CD14-positive monocyte (primary cell): Measurements from ENCODE around the gene MPDZ. TPM values are rescaled to one million over a fixed set of nuclear protein-coding genes. Genes with fewer than 3 reads are reported as not detected.

Experiments
- DNase-seq, 3 donors: peaks; one replicate each; pipeline ENCODE4 v3.0.0-alpha.2; 2011 to 2022
- H2AFZ ChIP-seq: 2 replicates; pipeline ENCODE4 v1.6.0; 2012; ENCODE audit warnings: mild to moderate bottlenecking, low read depth, low read length, inconsistent platforms; ENCODE audit not compliant: insufficient read depth, poor library complexity, severe bottlenecking
- H3K27ac ChIP-seq, 2 donors: 1 replicate in 1 of 2; 2 replicates in 1 of 2; pipeline ENCODE4 v1.5.1; 2012 to 2013; ENCODE audit warnings: low read length in 2 of 2, control low read depth in 1 of 2, inconsistent platforms in 1 of 2, low read depth in 1 of 2, mild to moderate bottlenecking in 1 of 2
- H3K27me3 ChIP-seq, 2 donors: one replicate each; pipeline versions ENCODE4 v1.6.0 to v1.6.1; 2011 to 2013; ENCODE audit warnings: low read length in 2 of 2; ENCODE audit not compliant: control insufficient read depth in 2 of 2, insufficient read depth in 2 of 2
- H3K36me3 ChIP-seq, 2 donors: replicated peaks in 1 of 2; 1 replicate in 1 of 2; 2 replicates in 1 of 2; pipeline versions ENCODE4 v1.5.1 to v1.6.1; 2012 to 2013; ENCODE audit warnings: low read length in 2 of 2, control low read depth in 1 of 2, inconsistent platforms in 1 of 2, mild to moderate bottlenecking in 1 of 2; ENCODE audit not compliant: insufficient read depth in 2 of 2, control insufficient read depth in 1 of 2
- H3K4me1 ChIP-seq, 2 donors: 1 replicate in 1 of 2; 2 replicates in 1 of 2; pipeline versions ENCODE4 v1.5.1 to v1.6.1; 2012 to 2013; ENCODE audit warnings: low read length in 2 of 2, control low read depth in 1 of 2, inconsistent platforms in 1 of 2, mild to moderate bottlenecking in 1 of 2, moderate library complexity in 1 of 2; ENCODE audit not compliant: insufficient read depth in 2 of 2, control insufficient read depth in 1 of 2
- H3K4me2 ChIP-seq: replicated peaks from 2 replicates; pipeline ENCODE3; 2012; ENCODE audit warnings: low read length, moderate library complexity, mild to moderate bottlenecking; ENCODE audit not compliant: poor library complexity, severe bottlenecking; ENCODE audit errors: extremely low read depth
- H3K4me3 ChIP-seq, 3 experiments: fragments of 200-600 bp in 1 of 3; sonication (generic) in 1 of 3; replicated peaks in 1 of 3; 1 replicate in 2 of 3; 2 replicates in 1 of 3; pipeline ENCODE4 v1.5.1; 2011 to 2013; ENCODE audit warnings: low read length in 3 of 3, mild to moderate bottlenecking in 3 of 3, control low read depth in 2 of 3, low read depth in 2 of 3, inconsistent platforms in 1 of 3, moderate library complexity in 1 of 3
- H3K79me2 ChIP-seq: 2 replicates; pipeline ENCODE4 v1.6.0; 2012; ENCODE audit warnings: mild to moderate bottlenecking, control low read depth, inconsistent platforms, low read length, moderate library complexity; ENCODE audit not compliant: insufficient read depth
- H3K9ac ChIP-seq: 2 replicates; pipeline ENCODE4 v1.6.0; 2017; ENCODE audit warnings: low read length, mild to moderate bottlenecking; ENCODE audit not compliant: insufficient read depth, poor library complexity, severe bottlenecking
- H3K9me3 ChIP-seq, 2 donors: replicated peaks in 1 of 2; 1 replicate in 1 of 2; 2 replicates in 1 of 2; pipeline versions ENCODE4 v1.5.1 to v1.6.1; 2012 to 2013; ENCODE audit warnings: low read length in 2 of 2, control low read depth in 1 of 2; ENCODE audit not compliant: control insufficient read depth in 1 of 2, insufficient read depth in 1 of 2
- H4K20me1 ChIP-seq: 2 replicates; pipeline ENCODE4 v1.6.0; 2012; ENCODE audit warnings: mild to moderate bottlenecking, low read length, control low read depth, moderate library complexity; ENCODE audit not compliant: insufficient read depth
- H3K27ac Mint-ChIP-seq, 7 donors: one replicate each; pipeline ENCODE4 v1.8.0; 2020; ENCODE audit warnings: mild to moderate bottlenecking in 7 of 7, mixed read lengths in 7 of 7, moderate library complexity in 6 of 7, inconsistent platforms in 2 of 7
- H3K27me3 Mint-ChIP-seq, 3 donors: one replicate each; pipeline ENCODE4 v1.8.0; 2021 to 2022; ENCODE audit warnings: low read depth in 3 of 3, mild to moderate bottlenecking in 3 of 3, mixed read lengths in 3 of 3, moderate library complexity in 3 of 3, inconsistent platforms in 1 of 3
- H3K36me3 Mint-ChIP-seq, 2 donors: one replicate each; pipeline ENCODE4 v1.8.0; 2020; ENCODE audit warnings: mixed read lengths in 2 of 2, inconsistent platforms in 1 of 2, mild to moderate bottlenecking in 1 of 2
- H3K4me1 Mint-ChIP-seq: one replicate; pipeline ENCODE4 v1.8.0; 2020; ENCODE audit warnings: mild to moderate bottlenecking, mixed read lengths
- H3K4me3 Mint-ChIP-seq, 2 donors: one replicate each; pipeline ENCODE4 v1.8.0; 2020; ENCODE audit warnings: mild to moderate bottlenecking in 2 of 2, mixed read lengths in 2 of 2, moderate library complexity in 1 of 2
- H3K9me3 Mint-ChIP-seq, 7 donors: one replicate each; pipeline ENCODE4 v1.8.0; 2020 to 2022; ENCODE audit warnings: mixed read lengths in 7 of 7, mild to moderate bottlenecking in 6 of 7, moderate library complexity in 6 of 7, inconsistent platforms in 2 of 7
- CTCF ChIP-seq: fragments of 200-600 bp; IDR thresholded peaks from one replicate; pipeline ENCODE4 v1.8.0; 2022; ENCODE audit warnings: antibody characterized with exemption, mild to moderate bottlenecking
- WGBS: methylation state at CpG from one replicate; pipeline ENCODE4 v1.1.5; 2013; ENCODE audit warnings: missing lambda C conversion rate; ENCODE audit not compliant: insufficient coverage; 5-methylcytosine and 5-hydroxymethylcytosine counted together
- intact Hi-C, 2 donors: fragments of 100-400 bp; cut with micrococcal nuclease; formaldehyde crosslinking; loops; one replicate each; pipeline versions ENCODE4 v1.15.0 to v1.15.1; 2023
- polyA plus RNA-seq, 3 donors: library from polyadenylated mRNA; depleted of rRNA in 1 of 3; unstranded in 2 of 3; stranded (reverse) in 1 of 3; fragments of 300-500 nt in 2 of 3; fragments of >200 nt in 1 of 3; fragmentation: Illumina TruSeq in 2 of 3; gene quantifications; 1 replicate in 2 of 3; 2 replicates in 1 of 3; pipeline ENCODE4 v1.2.3, GENCODE V29; 2012 to 2021

MPDZ gene
- polyA plus RNA-seq, 3 donors, result not detected

- intact Hi-C loops, result no loop called here
- Histone ChIP-seq H3K36me3 (no peaks in the 10 kb centered on the region), H4K20me1 (no peaks in the 10 kb centered on the region), H3K4me2 (no peak overlapping the region), H3K27me3 (no peaks in the 10 kb centered on the region), H3K9me3 (peaks cover 0 to 3% of the 10 kb centered on the region in 2 donors), H3K4me1 (no peaks in the 10 kb centered on the region), H3K79me2 (no peaks in the 10 kb centered on the region), H3K4me3 (no peak overlapping the region), H2AFZ (no peak overlapping the region), H3K9ac (no peak overlapping the region), H3K27ac (no peak overlapping the region)
- TF ChIP-seq CTCF, result no peak
- Mint-ChIP-seq H3K36me3 (no peaks in the 10 kb centered on the region), H3K4me3 (no peak overlapping the region), H3K9me3 (peaks cover 0 to 16% (median 5%) of the 10 kb centered on the region in 7 donors), H3K27me3 (no peaks in the 10 kb centered on the region), H3K27ac (no peak overlapping the region), H3K4me1 (no peaks in the 10 kb centered on the region)
- no CpG with 5 or more reads among the region's 1 CpG for WGBS
- DNase-seq, result no peak
Observed at GRCh38 chr9:13078164-13078563, 201.3 kb downstream of the MPDZ start.

- no peak for DNase-seq
- H3K4me3 Mint-ChIP-seq, result no peak overlapping the region
Observed at GRCh38 chr9:13076616-13077015, 202.9 kb downstream of the MPDZ start.

More at GRCh38 chr9:13076616-13077015, 202.9 kb downstream of the MPDZ start:
- Histone ChIP-seq H3K4me2 (no peak overlapping the region), H3K27ac (no peak overlapping the region), H3K9me3 (peaks cover 0 to 3% of the 10 kb centered on the region in 2 donors), H4K20me1 (no peaks in the 10 kb centered on the region), H2AFZ (no peak overlapping the region), H3K4me3 (no peak overlapping the region), H3K36me3 (no peaks in the 10 kb centered on the region), H3K9ac (no peak overlapping the region), H3K27me3 (no peaks in the 10 kb centered on the region), H3K4me1 (no peaks in the 10 kb centered on the region), H3K79me2 (no peaks in the 10 kb centered on the region)
- H3K27ac Mint-ChIP-seq, result no peak overlapping the region
- no peaks in the 10 kb centered on the region for H3K36me3 Mint-ChIP-seq
- intact Hi-C loops, result no loop called here
- H3K4me1 Mint-ChIP-seq, result no peaks in the 10 kb centered on the region
- TF ChIP-seq CTCF, result no peak
- H3K27me3 Mint-ChIP-seq, result no peaks in the 10 kb centered on the region
- H3K9me3 Mint-ChIP-seq, result peaks cover 0 to 16% (median 5%) of the 10 kb centered on the region in 7 donors
